Rectal smooth muscle tissue (tissue), 1 donor: ENCODE results near the gene HLA-DOA.

Experiments used
- H3K27ac ChIP-seq: one replicate; pipeline ENCODE4 v1.7.0; 2013; ENCODE audit warnings: low read depth, low read length, inconsistent platforms
- H3K27me3 ChIP-seq: one replicate; pipeline ENCODE4 v1.7.0; 2013; ENCODE audit warnings: low read length; ENCODE audit not compliant: control insufficient read depth, insufficient read depth
- H3K36me3 ChIP-seq: one replicate; pipeline ENCODE4 v1.7.0; 2013; ENCODE audit warnings: low read length; ENCODE audit not compliant: control insufficient read depth, insufficient read depth
- H3K4me1 ChIP-seq: one replicate; pipeline ENCODE4 v1.7.0; 2013; ENCODE audit warnings: low read length; ENCODE audit not compliant: control insufficient read depth, insufficient read depth
- H3K4me3 ChIP-seq: one replicate; pipeline ENCODE4 v1.7.0; 2013; ENCODE audit warnings: low read length
- H3K9ac ChIP-seq: one replicate; pipeline ENCODE4 v1.7.0; 2013; ENCODE audit warnings: low read length

Gene HLA-DOA

DNA sequence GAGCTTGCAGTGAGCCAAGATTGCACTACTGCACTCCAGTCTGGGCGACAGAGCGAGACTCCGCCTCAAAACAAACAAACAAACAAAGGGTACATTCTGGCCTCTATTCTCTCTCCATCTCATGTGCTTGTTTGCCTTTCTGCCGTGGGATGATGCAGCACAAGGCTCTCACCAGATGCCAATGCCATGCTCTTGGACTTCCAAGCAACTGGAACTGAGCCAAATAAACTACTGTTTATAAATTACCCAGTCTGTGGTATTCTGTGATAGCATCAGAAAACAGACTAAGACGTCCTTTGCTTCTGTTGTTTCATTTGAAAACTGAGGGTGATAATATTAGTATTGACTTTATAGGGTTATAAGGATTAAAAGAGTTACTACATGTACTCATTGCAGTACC, 44.6 kb downstream of the HLA-DOA start:
- Histone ChIP-seq H3K27me3 (no peaks in the 10 kb centered on the region), H3K27ac (no peak overlapping the region), H3K4me1 (peaks cover 6% of the 10 kb centered on the region), H3K4me3 (no peak overlapping the region), H3K9ac (no peak overlapping the region), H3K36me3 (no peaks in the 10 kb centered on the region)

DNA sequence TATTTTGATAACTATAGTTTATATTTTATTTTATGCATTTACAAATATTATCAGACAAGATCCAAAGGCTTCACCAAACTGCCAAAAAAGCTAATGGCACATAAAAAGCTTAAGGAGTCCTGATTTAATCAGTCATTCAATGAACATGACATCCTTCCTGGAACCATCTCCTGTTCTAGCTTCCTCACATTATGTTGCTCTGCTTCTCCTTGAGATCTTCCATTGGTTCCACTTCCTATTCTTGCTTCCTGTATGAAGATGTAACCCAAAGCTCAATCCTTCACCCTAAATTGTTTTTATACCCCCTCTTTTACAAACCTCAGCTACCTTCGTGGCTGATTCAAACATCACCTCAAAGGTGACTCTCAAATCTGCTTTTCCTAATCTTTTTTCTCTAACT, 45.5 kb downstream of the HLA-DOA start:
- Histone ChIP-seq H3K27me3 (no peaks in the 10 kb centered on the region), H3K9ac (no peak overlapping the region), H3K27ac (no peak overlapping the region), H3K36me3 (no peaks in the 10 kb centered on the region), H3K4me1 (peaks cover 6% of the 10 kb centered on the region), H3K4me3 (no peak overlapping the region)

GRCh38 chr6:32962213-32962826, 47.1 kb downstream of the HLA-DOA start:
- Histone ChIP-seq H3K9ac (no peak overlapping the region), H3K36me3 (no peaks in the 10 kb centered on the region), H3K27ac (no peak overlapping the region), H3K27me3 (no peaks in the 10 kb centered on the region), H3K4me1 (peaks cover 4% of the 10 kb centered on the region), H3K4me3 (no peak overlapping the region)

- Histone ChIP-seq H3K27me3 (no peaks in the 10 kb centered on the region), H3K9ac (no peak overlapping the region), H3K4me1 (no peaks in the 10 kb centered on the region), H3K4me3 (no peak overlapping the region), H3K27ac (no peak overlapping the region), H3K36me3 (no peaks in the 10 kb centered on the region)
These were observed 48.8 kb downstream of the HLA-DOA start for GRCh38 chr6:32960563-32960962.

DNA sequence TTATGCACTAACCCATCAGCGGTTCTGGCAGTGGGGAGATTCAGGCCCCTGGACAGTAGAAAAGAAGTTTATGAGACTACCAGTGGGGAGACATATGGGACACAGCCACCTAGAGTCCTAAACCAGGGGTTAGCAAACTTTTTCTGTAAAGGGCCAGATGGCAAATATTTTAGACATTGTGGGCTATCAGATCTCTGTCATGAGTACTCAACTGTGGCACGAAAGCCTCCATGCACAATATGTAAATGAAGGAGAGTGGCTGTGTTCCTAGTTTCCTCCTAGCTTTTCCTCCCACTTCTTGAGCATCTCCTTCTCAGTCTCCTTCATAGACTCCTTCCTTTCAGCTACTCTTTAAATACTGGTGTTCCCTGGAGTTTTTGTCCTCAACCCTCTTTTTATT, 53.2 kb downstream of the HLA-DOA start:
- Histone ChIP-seq H3K4me1 (peaks cover 6% of the 10 kb centered on the region), H3K4me3 (no peak overlapping the region), H3K36me3 (no peaks in the 10 kb centered on the region), H3K9ac (no peak overlapping the region), H3K27me3 (no peaks in the 10 kb centered on the region), H3K27ac (no peak overlapping the region)

GRCh38 chr6:32954986-32955802, 54.2 kb downstream of the HLA-DOA start:
- no peaks in the 10 kb centered on the region for H3K36me3 ChIP-seq
- no peaks in the 10 kb centered on the region for H3K27me3 ChIP-seq
- H3K4me1 ChIP-seq = peaks cover 6% of the 10 kb centered on the region
- no peak overlapping the region for H3K27ac ChIP-seq
- no peak overlapping the region for H3K4me3 ChIP-seq
- H3K9ac ChIP-seq = no peak overlapping the region

- H3K4me3 ChIP-seq = no peak overlapping the region
- no peaks in the 10 kb centered on the region for H3K27me3 ChIP-seq
- H3K4me1 ChIP-seq = peaks cover 6% of the 10 kb centered on the region
- no peak overlapping the region for H3K9ac ChIP-seq
- H3K36me3 ChIP-seq = no peaks in the 10 kb centered on the region
- H3K27ac ChIP-seq = no peak overlapping the region
These were observed 55.1 kb downstream of the HLA-DOA start for GRCh38 chr6:32954267-32954666.
